Activated CD4-positive, alpha-beta T cell treated with anti-CD3 and anti-CD28 coated beads, Interleukin-2, amount 50 U/mL, for 48 hours (primary cell): ENCODE data around the gene NFIA.

Source experiments
- DNase-seq, 2 experiments: peaks; one replicate each; pipeline ENCODE4 v3.0.0-alpha.2; 2020

NFIA gene

GRCh38 chr1:61160526-61160925 is 78.2 kb downstream of the NFIA start:
- no peak for DNase-seq

- DNase-seq, result no peak
Observed at GRCh38 chr1:61162520-61163258, 80.3 kb downstream of the NFIA start.

GRCh38 chr1:61163355-61163754 is 81.0 kb downstream of the NFIA start:
- DNase-seq, result no peak

GRCh38 chr1:61165402-61165801 is 83.0 kb downstream of the NFIA start:
- DNase-seq, result no peak

GRCh38 chr1:61167309-61167708 is 84.9 kb downstream of the NFIA start:
- no peak for DNase-seq

GRCh38 chr1:61169045-61169444 is 86.7 kb downstream of the NFIA start:
- DNase-seq, result no peak

GRCh38 chr1:61169634-61170033 is 87.3 kb downstream of the NFIA start:
- DNase-seq, result no peak

GRCh38 chr1:61170328-61171238 is 88.2 kb downstream of the NFIA start:
- DNase-seq, result no peak

GRCh38 chr1:61171346-61171745 is 89.0 kb downstream of the NFIA start:
- DNase-seq, result no peak

- no peak for DNase-seq
Observed at GRCh38 chr1:61171974-61172373, 89.6 kb downstream of the NFIA start.

GRCh38 chr1:61173118-61173517 is 90.8 kb downstream of the NFIA start:
- DNase-seq, result no peak

- DNase-seq, result no peak
Observed at GRCh38 chr1:61174060-61174795, 91.9 kb downstream of the NFIA start.

GRCh38 chr1:61175976-61176375 is 93.6 kb downstream of the NFIA start:
- no peak for DNase-seq

GRCh38 chr1:61181067-61182038 is 99.0 kb downstream of the NFIA start:
- no peak for DNase-seq

GRCh38 chr1:61182049-61182448 is 99.7 kb downstream of the NFIA start:
- no peak for DNase-seq

- DNase-seq, result no peak
Observed at GRCh38 chr1:61182480-61182879, 100.1 kb downstream of the NFIA start.

GRCh38 chr1:61183471-61184039 is 101.2 kb downstream of the NFIA start:
- no peak for DNase-seq

- no peak for DNase-seq
Observed at GRCh38 chr1:61184040-61184713, 101.8 kb downstream of the NFIA start.

GRCh38 chr1:61184714-61185106 is 102.3 kb downstream of the NFIA start:
- DNase-seq, result no peak

GRCh38 chr1:61186753-61187152 is 104.4 kb downstream of the NFIA start:
- no peak for DNase-seq
